ENCODE measurements around the gene ASB18.
"Not testable (repeated sequence)": the region's sequence is repeated elsewhere in the genome, so short reads cannot be mapped to it uniquely, and the experiment has no call there.

The ASB18 gene

DNA sequence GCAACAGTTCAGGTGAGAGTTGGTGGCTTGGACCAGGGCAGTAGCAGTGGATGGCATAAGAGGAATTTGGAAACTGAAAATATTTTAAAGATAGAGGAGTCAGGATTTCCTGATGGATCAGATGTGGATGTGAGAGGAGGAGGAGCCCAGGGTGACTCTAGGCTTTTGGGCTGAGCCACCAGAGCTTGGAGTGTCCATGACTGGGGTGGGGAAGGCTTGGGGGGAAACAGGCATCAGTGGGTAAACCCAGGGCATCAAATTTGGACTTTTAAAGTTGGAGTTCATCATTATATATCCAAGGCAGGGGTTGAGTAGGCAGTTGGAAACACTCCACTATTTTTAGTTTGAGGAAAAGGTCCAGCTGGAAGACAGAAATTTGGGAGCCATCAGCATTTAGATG, 27.3 kb upstream of the ASB18 start:
- H3K27ac ChIP-seq (ENCODE audit: low read depth, low read length), result no peak overlapping the region
- H3K9me3 ChIP-seq (ENCODE audit: control insufficient read depth, insufficient read depth, low read length), result no peaks in the 10 kb centered on the region
- H3K79me2 ChIP-seq (ENCODE audit: control insufficient read depth, low read length), result no peaks in the 10 kb centered on the region
- no peak overlapping the region for H3K4me3 ChIP-seq (ENCODE audit: low read length)
- no peak overlapping the region for H3K4me2 ChIP-seq (ENCODE audit: low read length)
- H3K27me3 ChIP-seq (ENCODE audit: control insufficient read depth, low read length), result no peaks in the 10 kb centered on the region
- no peaks in the 10 kb centered on the region for H3K9me2 ChIP-seq (replicated peaks; ENCODE audit: control insufficient read depth, low read length)
- H4K20me1 ChIP-seq (ENCODE audit: control insufficient read depth, insufficient read depth, low read depth, low read length), result no peaks in the 10 kb centered on the region
- H3K36me3 ChIP-seq (ENCODE audit: control insufficient read depth, low read length), result no peaks in the 10 kb centered on the region
- TF ChIP-seq EZH2phosphoT487 (IDR thresholded peaks at IDR 0.05; ENCODE audit: borderline replicate concordance, low read length) (no peak), CTCF (IDR thresholded peaks at IDR 0.05; ENCODE audit: low read depth, low read length, poor library complexity, severe bottlenecking) (no peak)
- H3F3A ChIP-seq (ENCODE audit: control insufficient read depth, insufficient read depth), result no peaks in the 10 kb centered on the region
- H3K4me1 ChIP-seq (ENCODE audit: control insufficient read depth, low read length), result no peaks in the 10 kb centered on the region

- Histone ChIP-seq H3K4me1 (ENCODE audit: control insufficient read depth, low read length) (no peaks in the 10 kb centered on the region), H3K9me3 (ENCODE audit: control insufficient read depth, insufficient read depth, low read length) (no peaks in the 10 kb centered on the region), H3K4me2 (ENCODE audit: low read length) (no peak overlapping the region), H3K9me2 (replicated peaks; ENCODE audit: control insufficient read depth, low read length) (no peaks in the 10 kb centered on the region), H3K27ac (ENCODE audit: low read depth, low read length) (no peak overlapping the region), H3K27me3 (ENCODE audit: control insufficient read depth, low read length) (no peaks in the 10 kb centered on the region), H4K20me1 (ENCODE audit: control insufficient read depth, insufficient read depth, low read depth, low read length) (no peaks in the 10 kb centered on the region), H3F3A (ENCODE audit: control insufficient read depth, insufficient read depth) (no peaks in the 10 kb centered on the region), H3K79me2 (ENCODE audit: control insufficient read depth, low read length) (no peaks in the 10 kb centered on the region), H3K36me3 (ENCODE audit: control insufficient read depth, low read length) (no peaks in the 10 kb centered on the region), H3K4me3 (ENCODE audit: low read length) (no peak overlapping the region)
- TF ChIP-seq EZH2phosphoT487 (IDR thresholded peaks at IDR 0.05; ENCODE audit: borderline replicate concordance, low read length) (no peak), CTCF (IDR thresholded peaks at IDR 0.05; ENCODE audit: low read depth, low read length, poor library complexity, severe bottlenecking) (no peak)
These were observed 26.7 kb upstream of the ASB18 start for GRCh38 chr2:236290742-236291425.

- no peak for TF ChIP-seq EZH2phosphoT487 (IDR thresholded peaks at IDR 0.05; ENCODE audit: borderline replicate concordance, low read length)
- TF ChIP-seq CTCF (IDR thresholded peaks at IDR 0.05; ENCODE audit: low read depth, low read length, poor library complexity, severe bottlenecking), result no peak
- Histone ChIP-seq H3K4me2 (ENCODE audit: low read length) (no peak overlapping the region), H3K9me2 (replicated peaks; ENCODE audit: control insufficient read depth, low read length) (no peaks in the 10 kb centered on the region)
These were observed 25.7 kb upstream of the ASB18 start for GRCh38 chr2:236289766-236290462.

DNA sequence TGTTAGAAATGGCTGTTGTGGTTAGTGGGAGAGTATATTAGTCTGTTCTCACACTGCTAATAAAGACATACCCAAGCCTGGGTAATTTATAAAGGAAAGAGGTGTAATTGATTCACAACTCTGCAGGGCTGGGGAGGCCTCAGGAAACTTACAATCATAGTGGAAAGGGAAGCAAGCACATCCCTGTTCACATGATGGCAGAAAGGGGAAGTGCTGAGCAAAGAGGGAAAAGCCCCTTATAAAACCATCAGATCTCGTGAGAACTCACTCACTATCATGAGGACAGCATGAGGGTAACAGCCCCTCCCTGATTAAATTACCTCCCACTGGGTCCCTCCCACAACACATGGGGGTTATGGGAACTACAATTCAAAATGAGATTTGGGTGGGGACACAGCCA, 24.2 kb upstream of the ASB18 start:
- H3K79me2 ChIP-seq (ENCODE audit: control insufficient read depth, low read length); H3K9me2 ChIP-seq (replicated peaks; ENCODE audit: control insufficient read depth, low read length); H3K4me1 ChIP-seq (ENCODE audit: control insufficient read depth, low read length); H3F3A ChIP-seq (ENCODE audit: control insufficient read depth, insufficient read depth); H3K4me2 ChIP-seq (ENCODE audit: low read length); H3K36me3 ChIP-seq (ENCODE audit: control insufficient read depth, low read length); H4K20me1 ChIP-seq (ENCODE audit: control insufficient read depth, insufficient read depth, low read depth, low read length); H3K27ac ChIP-seq (ENCODE audit: low read depth, low read length); H3K27me3 ChIP-seq (ENCODE audit: control insufficient read depth, low read length); H3K4me3 ChIP-seq (ENCODE audit: low read length); H3K9me3 ChIP-seq (ENCODE audit: control insufficient read depth, insufficient read depth, low read length): not testable (repeated sequence)

More at GRCh38 chr2:236289766-236290462, 25.7 kb upstream of the ASB18 start:
- H3K27me3 ChIP-seq (ENCODE audit: control insufficient read depth, low read length), result no peaks in the 10 kb centered on the region
- H3K9me3 ChIP-seq (ENCODE audit: control insufficient read depth, insufficient read depth, low read length), result no peaks in the 10 kb centered on the region
- no peak overlapping the region for H3K4me3 ChIP-seq (ENCODE audit: low read length)
- no peaks in the 10 kb centered on the region for H3K36me3 ChIP-seq (ENCODE audit: control insufficient read depth, low read length)
- H3K79me2 ChIP-seq (ENCODE audit: control insufficient read depth, low read length), result no peaks in the 10 kb centered on the region
- no peaks in the 10 kb centered on the region for H3K4me1 ChIP-seq (ENCODE audit: control insufficient read depth, low read length)
- H3F3A ChIP-seq (ENCODE audit: control insufficient read depth, insufficient read depth), result no peaks in the 10 kb centered on the region
- H3K27ac ChIP-seq (ENCODE audit: low read depth, low read length), result no peak overlapping the region
- no peaks in the 10 kb centered on the region for H4K20me1 ChIP-seq (ENCODE audit: control insufficient read depth, insufficient read depth, low read depth, low read length)
